Neuronal stem cell (in vitro differentiated cells): ENCODE data around the gene IFFO2.

ENCODE experiments used
- DNase-seq: peaks from one replicate; pipeline ENCODE4 v3.0.0-alpha.2; 2013; ENCODE audit warnings: low spot score
- H2AFZ ChIP-seq: one replicate; pipeline ENCODE4 v1.6.1; 2013; ENCODE audit warnings: mild to moderate bottlenecking, low read length, inconsistent platforms
- H2AK5ac ChIP-seq: 2 replicates; pipeline ENCODE4 v1.6.1; 2013; ENCODE audit warnings: low read depth, mild to moderate bottlenecking, inconsistent platforms, low read length, moderate library complexity, mixed read lengths
- H2BK120ac ChIP-seq: 2 replicates; pipeline ENCODE4 v1.6.1; 2013; ENCODE audit warnings: low read depth, mild to moderate bottlenecking, inconsistent platforms, low read length, moderate library complexity, mixed read lengths
- H2BK12ac ChIP-seq: one replicate; pipeline ENCODE4 v1.6.1; 2013; ENCODE audit warnings: low read length, inconsistent platforms
- H2BK15ac ChIP-seq: 2 replicates; pipeline ENCODE4 v1.6.1; 2013; ENCODE audit warnings: mild to moderate bottlenecking, low read length, inconsistent platforms, mixed read lengths
- H2BK5ac ChIP-seq: one replicate; pipeline ENCODE4 v1.6.1; 2013; ENCODE audit warnings: inconsistent platforms, mild to moderate bottlenecking, low read length, moderate library complexity
- H3K14ac ChIP-seq: one replicate; pipeline ENCODE4 v1.6.1; 2013; ENCODE audit warnings: low read length, inconsistent platforms
- H3K18ac ChIP-seq: 2 replicates; pipeline ENCODE4 v1.6.1; 2013; ENCODE audit warnings: low read length, inconsistent platforms
- H3K23ac ChIP-seq: 2 replicates; pipeline ENCODE4 v1.6.1; 2013; ENCODE audit warnings: low read depth, mild to moderate bottlenecking, mixed read lengths, low read length, inconsistent platforms; ENCODE audit not compliant: poor library complexity
- H3K27ac ChIP-seq: replicated peaks from 3 replicates; pipeline ENCODE4 v1.5.1; 2013; ENCODE audit warnings: low read length, inconsistent platforms
- H3K27me3 ChIP-seq, 3 experiments: 2 replicates each; pipeline ENCODE4 v1.6.1; 2013; ENCODE audit warnings: low read length in 3 of 3, mild to moderate bottlenecking in 2 of 3, inconsistent platforms in 1 of 3, low read depth in 1 of 3, mixed read lengths in 1 of 3, moderate library complexity in 1 of 3; ENCODE audit not compliant: control insufficient read depth in 3 of 3, insufficient read depth in 3 of 3
- H3K36me3 ChIP-seq, 2 donors: replicated peaks in 1 of 2; 2 replicates each; pipeline ENCODE4 v1.6.1; 2013; ENCODE audit warnings: low read length in 2 of 2; ENCODE audit not compliant: control insufficient read depth in 2 of 2, insufficient read depth in 2 of 2
- H3K4ac ChIP-seq: 2 replicates; pipeline ENCODE4 v1.6.1; 2013; ENCODE audit warnings: inconsistent platforms, mild to moderate bottlenecking, low read length, moderate library complexity
- H3K4me1 ChIP-seq, 2 donors: 1 replicate in 1 of 2; 2 replicates in 1 of 2; pipeline ENCODE4 v1.6.1; 2013; ENCODE audit warnings: low read length in 2 of 2, low read depth in 1 of 2; ENCODE audit not compliant: control insufficient read depth in 2 of 2, insufficient read depth in 1 of 2
- H3K4me2 ChIP-seq: one replicate; pipeline ENCODE4 v1.6.1; 2013; ENCODE audit warnings: mild to moderate bottlenecking, low read length, inconsistent platforms; ENCODE audit not compliant: insufficient read depth, poor library complexity, severe bottlenecking
- H3K4me3 ChIP-seq, 2 donors: 2 replicates each; pipeline ENCODE4 v1.5.1; 2013; ENCODE audit warnings: low read length in 2 of 2, mild to moderate bottlenecking in 2 of 2, inconsistent platforms in 1 of 2, moderate library complexity in 1 of 2
- H3K79me1 ChIP-seq: one replicate; pipeline ENCODE4 v1.6.1; 2013; ENCODE audit warnings: low read depth, mild to moderate bottlenecking, inconsistent platforms, low read length, moderate library complexity
- H3K9ac ChIP-seq: one replicate; pipeline ENCODE4 v1.6.1; 2013; ENCODE audit warnings: mild to moderate bottlenecking, low read depth, low read length, inconsistent platforms; ENCODE audit not compliant: poor library complexity
- H3K9me3 ChIP-seq, 2 donors: replicated peaks in 1 of 2; 2 replicates each; pipeline versions ENCODE3 to v1.6.1; 2013; ENCODE audit warnings: low read length in 2 of 2, mild to moderate bottlenecking in 2 of 2, inconsistent platforms in 1 of 2, low read depth in 1 of 2, mixed read lengths in 1 of 2, moderate library complexity in 1 of 2; ENCODE audit not compliant: control insufficient read depth in 2 of 2, insufficient read depth in 1 of 2
- H4K8ac ChIP-seq: one replicate; pipeline ENCODE4 v1.6.1; 2013; ENCODE audit warnings: low read depth, mild to moderate bottlenecking, inconsistent platforms, low read length, moderate library complexity
- H4K91ac ChIP-seq: one replicate; pipeline ENCODE4 v1.6.1; 2013; ENCODE audit warnings: low read length, low read depth, mild to moderate bottlenecking, inconsistent platforms; ENCODE audit not compliant: poor library complexity
- WGBS, 2 donors: extraction: QIAGEN DNeasy Blood & Tissue Kit; methylation state at CpG; one replicate each; pipeline ENCODE4 v1.1.7; 2013; ENCODE audit warnings: missing lambda C conversion rate in 2 of 2, mixed read lengths in 1 of 2; ENCODE audit not compliant: insufficient read length in 2 of 2, insufficient replicate concordance in 1 of 2; ENCODE audit errors: extremely low coverage in 2 of 2; 5-methylcytosine and 5-hydroxymethylcytosine counted together

IFFO2 gene

DNA sequence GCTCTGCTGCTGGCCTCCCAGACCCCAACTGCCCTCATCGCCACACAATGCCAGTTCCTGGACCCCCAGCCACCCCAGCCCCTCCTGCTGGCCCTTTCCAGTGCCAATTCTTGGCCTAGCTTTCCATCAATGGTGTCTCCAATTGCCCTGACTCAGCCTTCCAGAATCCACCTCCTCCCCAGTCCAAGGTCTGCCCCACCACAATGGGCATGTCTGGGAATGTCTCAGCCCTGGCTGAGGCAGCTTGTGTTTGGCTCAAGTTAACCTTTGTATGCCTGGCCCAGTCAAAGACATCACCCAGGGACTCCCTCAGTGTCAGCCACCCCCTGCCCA lies 70.5 kb downstream of the IFFO2 start:
- no peaks in the 10 kb centered on the region for H3K9me3 ChIP-seq
- no peak overlapping the region for H3K27ac ChIP-seq
- H3K4me2 ChIP-seq, result no peak overlapping the region
- H3K4me1 ChIP-seq, result peaks cover 0 to 2% of the 10 kb centered on the region in 2 donors
- H2BK5ac ChIP-seq, result no peak overlapping the region
- H3K27me3 ChIP-seq, result no peaks in the 10 kb centered on the region
- DNase-seq, result no peak
- H3K14ac ChIP-seq, result no peak overlapping the region
- H3K4ac ChIP-seq, result no peak overlapping the region
- peaks cover 2% of the 10 kb centered on the region for H3K79me1 ChIP-seq
- no peak overlapping the region for H2AK5ac ChIP-seq
- H3K23ac ChIP-seq, result no peak overlapping the region
- H3K9ac ChIP-seq, result peak overlapping the region; percentile 36
- no peak overlapping the region for H4K8ac ChIP-seq
- H3K18ac ChIP-seq, result no peak overlapping the region
- no peak overlapping the region for H2AFZ ChIP-seq
- H3K4me3 ChIP-seq, result peak overlapping the region in 1 of 2 donors; percentile 28
- peaks cover 4 to 7% of the 10 kb centered on the region in 2 donors for H3K36me3 ChIP-seq
- no peak overlapping the region for H2BK15ac ChIP-seq
- H4K91ac ChIP-seq, result no peak overlapping the region
- H2BK12ac ChIP-seq, result no peak overlapping the region
- no peak overlapping the region for H2BK120ac ChIP-seq
- WGBS, 2 donors, result no CpG with 5 or more reads among the region's 1 CpG

DNA sequence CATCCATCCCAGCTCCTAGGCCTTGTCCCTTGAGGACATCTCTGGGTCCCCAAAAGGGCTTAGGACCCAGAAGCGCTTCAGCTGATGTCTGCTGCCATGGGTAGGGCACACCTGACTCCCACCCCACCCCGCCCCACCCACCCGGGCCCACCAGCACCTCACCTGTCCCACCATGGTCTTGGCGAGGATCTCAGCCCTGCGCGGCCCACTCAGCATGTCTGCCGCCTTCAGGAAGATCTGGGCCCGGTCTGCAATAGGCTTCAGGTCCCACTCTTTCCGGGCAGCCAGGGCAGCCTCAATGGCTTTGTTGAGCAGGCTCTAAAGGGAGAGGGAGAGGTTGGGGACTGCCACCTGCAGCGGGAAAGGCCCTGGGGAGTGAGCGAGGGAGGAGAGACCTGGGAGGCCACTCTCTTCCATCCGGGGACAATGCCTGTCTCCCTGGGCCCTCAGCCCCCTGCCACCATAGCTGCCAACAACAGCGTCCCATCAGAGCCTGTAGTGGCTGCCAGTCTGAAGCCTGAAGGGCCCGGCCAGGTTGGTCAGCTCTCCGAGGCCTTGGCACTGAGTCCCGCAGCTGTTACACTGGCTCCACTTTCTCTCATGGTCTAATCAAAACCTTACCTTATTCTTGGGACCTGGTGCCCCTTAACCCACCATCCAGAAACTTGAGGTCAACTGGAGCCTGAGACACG lies 71.0 kb downstream of the IFFO2 start:
- Histone ChIP-seq H4K8ac (no peak overlapping the region), H3K79me1 (peaks cover 2% of the 10 kb centered on the region), H2BK12ac (no peak overlapping the region), H3K4ac (no peak overlapping the region), H3K14ac (no peak overlapping the region), H2AK5ac (no peak overlapping the region), H3K4me1 (no peaks in the 10 kb centered on the region), H2BK15ac (no peak overlapping the region), H2AFZ (no peak overlapping the region), H3K27me3 (no peaks in the 10 kb centered on the region), H3K18ac (no peak overlapping the region), H3K23ac (no peak overlapping the region), H2BK5ac (peak overlapping the region; percentile 62), H2BK120ac (no peak overlapping the region), H3K36me3 (peaks cover 4 to 7% of the 10 kb centered on the region in 2 donors), H3K9me3 (no peaks in the 10 kb centered on the region), H3K9ac (peak overlapping the region; percentile 40), H4K91ac (no peak overlapping the region), H3K27ac (no peak overlapping the region), H3K4me3 (no peak overlapping the region), H3K4me2 (no peak overlapping the region)
- no CpG with 5 or more reads among the region's 17 CpGs for WGBS, 2 donors
- DNase-seq, result no peak

- H3K9ac ChIP-seq, result peak overlapping the region; percentile 40
- no peak overlapping the region for H3K4ac ChIP-seq
- no peak overlapping the region for H4K91ac ChIP-seq
- no peak overlapping the region for H3K18ac ChIP-seq
- H4K8ac ChIP-seq, result no peak overlapping the region
- H3K27me3 ChIP-seq, result no peaks in the 10 kb centered on the region
- no peak for DNase-seq
- peak overlapping the region; percentile 10 for H2AK5ac ChIP-seq
- H3K23ac ChIP-seq, result peak overlapping the region; percentile 22
- H3K79me1 ChIP-seq, result peaks cover 1% of the 10 kb centered on the region
- H3K4me2 ChIP-seq, result no peak overlapping the region
- WGBS, 2 donors, result no CpG with 5 or more reads among the region's 6 CpGs
- peak overlapping the region; percentile 62 for H2BK5ac ChIP-seq
- peaks cover 4 to 7% of the 10 kb centered on the region in 2 donors for H3K36me3 ChIP-seq
- H3K4me3 ChIP-seq, result no peak overlapping the region
- no peak overlapping the region for H3K14ac ChIP-seq
- H2BK120ac ChIP-seq, result no peak overlapping the region
- H3K9me3 ChIP-seq, result no peaks in the 10 kb centered on the region
- no peak overlapping the region for H2AFZ ChIP-seq
- H3K4me1 ChIP-seq, result no peaks in the 10 kb centered on the region
- no peak overlapping the region for H3K27ac ChIP-seq
- no peak overlapping the region for H2BK15ac ChIP-seq
- H2BK12ac ChIP-seq, result no peak overlapping the region
These were observed 71.7 kb downstream of the IFFO2 start for GRCh38 chr1:18884727-18885126.

- H2BK15ac ChIP-seq, result no peak overlapping the region
- no peak overlapping the region for H3K4me3 ChIP-seq
- H3K4me2 ChIP-seq, result no peak overlapping the region
- no peak overlapping the region for H2AK5ac ChIP-seq
- no peak overlapping the region for H4K91ac ChIP-seq
- no peak overlapping the region for H3K14ac ChIP-seq
- H3K9me3 ChIP-seq, result no peaks in the 10 kb centered on the region
- H2AFZ ChIP-seq, result no peak overlapping the region
- no peak overlapping the region for H3K4ac ChIP-seq
- H3K36me3 ChIP-seq, result peaks cover 4 to 7% of the 10 kb centered on the region in 2 donors
- H3K4me1 ChIP-seq, result no peaks in the 10 kb centered on the region
- DNase-seq, result no peak
- H3K23ac ChIP-seq, result peak overlapping the region; percentile 22
- no peak overlapping the region for H2BK12ac ChIP-seq
- H4K8ac ChIP-seq, result no peak overlapping the region
- H2BK5ac ChIP-seq, result no peak overlapping the region
- H3K27ac ChIP-seq, result no peak overlapping the region
- WGBS, 2 donors, result no CpG with 5 or more reads among the region's 4 CpGs
- no peaks in the 10 kb centered on the region for H3K27me3 ChIP-seq
- H3K79me1 ChIP-seq, result peaks cover 1% of the 10 kb centered on the region
- no peak overlapping the region for H2BK120ac ChIP-seq
- H3K9ac ChIP-seq, result no peak overlapping the region
- no peak overlapping the region for H3K18ac ChIP-seq
These were observed 72.1 kb downstream of the IFFO2 start for GRCh38 chr1:18884419-18884717.
